OCI-LY1 (cell line): Measurements from ENCODE around the gene CFAP58.

Experiments used
- H2AFZ ChIP-seq: fragments of 200-600 bp; sonication (generic), shearing (Covaris generic); 2 replicates; pipeline ENCODE4 v1.6.0; 2014; ENCODE audit warnings: antibody characterized with exemption, mild to moderate bottlenecking, low read length
- H3F3A ChIP-seq: fragments of 200-600 bp; sonication (generic), shearing (Covaris generic); 2 replicates; pipeline ENCODE4 v1.6.0; 2014; ENCODE audit warnings: mild to moderate bottlenecking, antibody characterized with exemption, low read length, moderate library complexity; ENCODE audit not compliant: insufficient read depth
- H3K27ac ChIP-seq: fragments of 200-600 bp; sonication (generic); 2 replicates; pipeline ENCODE4 v1.5.1; 2014; ENCODE audit warnings: low read length, mixed run types, mild to moderate bottlenecking, low read depth; ENCODE audit not compliant: poor library complexity, severe bottlenecking
- H3K27me3 ChIP-seq: fragments of 200-600 bp; sonication (generic); 2 replicates; pipeline ENCODE4 v1.6.0; 2014; ENCODE audit warnings: antibody characterized with exemption, mild to moderate bottlenecking, low read length, moderate library complexity; ENCODE audit not compliant: insufficient read depth
- H3K36me3 ChIP-seq: fragments of 200-600 bp; sonication (generic); 2 replicates; pipeline ENCODE4 v1.6.1; 2014; ENCODE audit warnings: mild to moderate bottlenecking, antibody characterized with exemption, low read length, moderate library complexity, mixed read lengths; ENCODE audit not compliant: insufficient read depth
- H3K4me1 ChIP-seq: fragments of 200-600 bp; sonication (generic); 2 replicates; pipeline ENCODE4 v1.5.1; 2014; ENCODE audit warnings: mild to moderate bottlenecking, low read length, moderate library complexity; ENCODE audit not compliant: insufficient read depth, severe bottlenecking
- H3K4me2 ChIP-seq: fragments of 200-600 bp; sonication (generic), shearing (Covaris generic); 2 replicates; pipeline ENCODE4 v1.6.1; 2014; ENCODE audit warnings: low read length
- H3K4me3 ChIP-seq: fragments of 200-600 bp; sonication (generic); 2 replicates; pipeline ENCODE4 v1.5.1; 2014; ENCODE audit warnings: low read length, low read depth, mild to moderate bottlenecking, mixed read lengths; ENCODE audit not compliant: poor library complexity, severe bottlenecking
- H3K79me2 ChIP-seq: fragments of 200-600 bp; shearing (Covaris generic); 2 replicates; pipeline ENCODE4 v1.6.1; 2016; ENCODE audit warnings: mixed run types, low read length, mixed read lengths; ENCODE audit not compliant: insufficient read depth
- H3K9ac ChIP-seq: fragments of 200-600 bp; sonication (generic), shearing (Covaris generic); 2 replicates; pipeline ENCODE4 v1.6.1; 2014; ENCODE audit warnings: mild to moderate bottlenecking, low read length, mixed read lengths
- H3K9me2 ChIP-seq: fragments of 200-600 bp; sonication (generic), shearing (Covaris generic); 2 replicates; pipeline ENCODE4 v1.6.1; 2014; ENCODE audit warnings: low read depth, mild to moderate bottlenecking, low read length, mixed read lengths
- H3K9me3 ChIP-seq: fragments of 200-600 bp; shearing (Covaris generic); 2 replicates; pipeline ENCODE4 v1.6.1; 2014; ENCODE audit warnings: low read length, mixed read lengths
- H4K20me1 ChIP-seq: fragments of 200-600 bp; sonication (generic), shearing (Covaris generic); 2 replicates; pipeline ENCODE4 v1.6.0; 2016; ENCODE audit warnings: mild to moderate bottlenecking, low read length; ENCODE audit not compliant: insufficient read depth
- CTCF ChIP-seq: fragments of 200-600 bp; sonication (generic), shearing (Covaris generic); IDR thresholded peaks from 2 replicates; pipeline ENCODE4 v1.5.1; 2017; ENCODE audit warnings: mild to moderate bottlenecking, antibody characterized with exemption, low read length, moderate library complexity, mixed read lengths
- EZH2 ChIP-seq: fragments of 200-600 bp; sonication (generic), shearing (Covaris generic); IDR thresholded peaks from 2 replicates; pipeline ENCODE4 v1.8.0; 2017; ENCODE audit warnings: borderline replicate concordance, mixed run types, mild to moderate bottlenecking, antibody characterized with exemption, low read length, moderate library complexity, mixed read lengths

CFAP58 gene

GRCh38 chr10:104391969-104392296, 38.3 kb downstream of the CFAP58 start:
- no peaks in the 10 kb centered on the region for H3K27me3 ChIP-seq
- no peaks in the 10 kb centered on the region for H3K9me3 ChIP-seq
- no peak for TF ChIP-seq EZH2
- no peak overlapping the region for H3K27ac ChIP-seq
- no peak overlapping the region for H3K4me3 ChIP-seq
- no peaks in the 10 kb centered on the region for H4K20me1 ChIP-seq
- no peaks in the 10 kb centered on the region for H3K9me2 ChIP-seq
- H3F3A ChIP-seq = no peaks in the 10 kb centered on the region
- H3K4me1 ChIP-seq = no peaks in the 10 kb centered on the region
- H3K79me2 ChIP-seq = no peaks in the 10 kb centered on the region
- H2AFZ ChIP-seq = no peak overlapping the region
- H3K4me2 ChIP-seq = no peak overlapping the region
- no peak overlapping the region for H3K9ac ChIP-seq
- H3K36me3 ChIP-seq = no peaks in the 10 kb centered on the region

DNA sequence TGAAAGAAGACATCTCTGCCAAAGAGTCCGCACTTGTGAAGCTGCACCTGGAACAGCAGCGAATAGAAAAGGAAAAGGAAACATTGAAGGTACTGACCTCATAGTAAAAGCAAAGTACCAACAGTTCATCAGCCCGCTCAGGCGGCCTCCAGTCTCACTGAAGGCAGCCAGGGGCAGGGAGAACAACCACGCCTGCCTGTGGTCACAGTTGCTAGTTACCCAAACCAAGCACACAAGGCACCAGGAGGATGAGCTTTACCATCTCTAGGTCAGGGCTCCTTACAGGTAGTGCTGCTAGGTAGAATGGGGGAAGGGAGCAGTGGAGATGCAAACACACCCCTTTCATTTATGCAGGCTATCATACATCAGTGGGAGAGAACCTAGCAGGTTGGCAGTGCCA, 39.8 kb downstream of the CFAP58 start:
- Histone ChIP-seq H3F3A (no peaks in the 10 kb centered on the region), H3K27me3 (no peaks in the 10 kb centered on the region), H2AFZ (no peak overlapping the region), H3K9ac (no peak overlapping the region), H3K4me1 (no peaks in the 10 kb centered on the region), H3K36me3 (no peaks in the 10 kb centered on the region), H3K9me3 (no peaks in the 10 kb centered on the region), H4K20me1 (no peaks in the 10 kb centered on the region), H3K79me2 (no peaks in the 10 kb centered on the region), H3K4me2 (no peak overlapping the region), H3K4me3 (no peak overlapping the region), H3K9me2 (no peaks in the 10 kb centered on the region), H3K27ac (no peak overlapping the region)
- no peak for TF ChIP-seq CTCF
- no peak for TF ChIP-seq EZH2

DNA sequence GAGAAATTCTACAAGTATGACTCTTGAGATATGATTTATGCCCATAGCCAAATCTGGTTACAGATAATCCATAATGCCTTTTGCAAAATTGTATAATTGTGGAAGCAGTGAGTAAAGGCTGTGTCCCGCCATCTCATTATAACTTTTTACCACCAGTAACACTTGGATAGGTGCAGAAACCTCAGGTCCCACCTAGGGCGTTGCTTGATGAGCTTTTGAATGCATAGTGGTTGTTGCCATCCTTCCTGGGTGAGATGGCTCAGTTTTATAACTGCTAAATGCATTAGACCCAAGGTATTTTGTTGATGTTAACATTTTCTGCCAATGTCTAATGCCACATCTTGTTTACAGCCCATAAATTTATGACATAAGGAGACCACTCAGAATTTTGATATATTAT, 42.9 kb downstream of the CFAP58 start:
- Histone ChIP-seq H3K9ac (no peak overlapping the region), H3K4me3 (no peak overlapping the region), H3K27ac (no peak overlapping the region), H3K27me3 (no peaks in the 10 kb centered on the region), H3K4me1 (no peaks in the 10 kb centered on the region), H2AFZ (no peak overlapping the region), H3K36me3 (no peaks in the 10 kb centered on the region), H3K9me3 (no peaks in the 10 kb centered on the region), H3K79me2 (no peaks in the 10 kb centered on the region), H3K9me2 (no peaks in the 10 kb centered on the region), H3K4me2 (no peak overlapping the region), H4K20me1 (no peaks in the 10 kb centered on the region), H3F3A (no peaks in the 10 kb centered on the region)
- TF ChIP-seq EZH2 (no peak), CTCF (no peak)

DNA sequence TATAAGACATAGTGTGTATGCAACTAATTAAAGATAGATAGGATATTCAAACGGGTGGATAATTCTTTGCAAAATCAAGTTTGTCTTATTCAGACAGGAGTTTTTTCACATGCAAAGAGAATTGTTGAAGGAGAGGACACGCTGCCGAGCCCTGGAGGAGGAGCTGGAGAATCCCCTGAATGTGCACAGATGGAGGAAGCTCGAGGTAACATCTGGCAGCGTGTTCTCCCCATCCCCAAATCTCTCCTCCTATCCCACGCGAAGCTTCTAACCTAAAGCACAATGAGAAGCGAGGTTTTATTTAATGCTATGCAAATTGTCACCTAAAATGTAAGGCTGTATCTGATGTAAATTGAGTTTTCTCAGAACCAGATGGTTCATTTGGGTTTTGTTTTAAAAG, 50.0 kb downstream of the CFAP58 start:
- H3K36me3 ChIP-seq = no peaks in the 10 kb centered on the region
- no peaks in the 10 kb centered on the region for H3K79me2 ChIP-seq
- no peaks in the 10 kb centered on the region for H3K9me3 ChIP-seq
- H4K20me1 ChIP-seq = no peaks in the 10 kb centered on the region
- H3K4me2 ChIP-seq = no peak overlapping the region
- no peaks in the 10 kb centered on the region for H3K9me2 ChIP-seq
- H3K9ac ChIP-seq = no peak overlapping the region
- TF ChIP-seq EZH2 (no peak), CTCF (no peak)
- H3K4me3 ChIP-seq = no peak overlapping the region
- H3K27ac ChIP-seq = no peak overlapping the region
- H3K27me3 ChIP-seq = no peaks in the 10 kb centered on the region; the same call in 1 of the 2 replicates
- no peak overlapping the region for H2AFZ ChIP-seq
- H3F3A ChIP-seq = no peaks in the 10 kb centered on the region
- H3K4me1 ChIP-seq = no peaks in the 10 kb centered on the region
